CD14-positive monocyte (primary cell): ENCODE results near the gene PCDHGB7. TPM values are rescaled to one million over a fixed set of nuclear protein-coding genes. Genes with fewer than 3 reads are reported as not detected.
"Not testable (repeated sequence)": the region's sequence is repeated elsewhere in the genome, so short reads cannot be mapped to it uniquely, and the experiment has no call there.

Source experiments
- DNase-seq, 3 donors: peaks; one replicate each; pipeline ENCODE4 v3.0.0-alpha.2; 2011 to 2022
- H2AFZ ChIP-seq: 2 replicates; pipeline ENCODE4 v1.6.0; 2012; ENCODE audit warnings: mild to moderate bottlenecking, low read depth, low read length, inconsistent platforms; ENCODE audit not compliant: insufficient read depth, poor library complexity, severe bottlenecking
- H3K27ac ChIP-seq, 2 donors: 1 replicate in 1 of 2; 2 replicates in 1 of 2; pipeline ENCODE4 v1.5.1; 2012 to 2013; ENCODE audit warnings: low read length in 2 of 2, control low read depth in 1 of 2, inconsistent platforms in 1 of 2, low read depth in 1 of 2, mild to moderate bottlenecking in 1 of 2
- H3K27me3 ChIP-seq, 2 donors: one replicate each; pipeline versions ENCODE4 v1.6.0 to v1.6.1; 2011 to 2013; ENCODE audit warnings: low read length in 2 of 2; ENCODE audit not compliant: control insufficient read depth in 2 of 2, insufficient read depth in 2 of 2
- H3K36me3 ChIP-seq, 2 donors: replicated peaks in 1 of 2; 1 replicate in 1 of 2; 2 replicates in 1 of 2; pipeline versions ENCODE4 v1.5.1 to v1.6.1; 2012 to 2013; ENCODE audit warnings: low read length in 2 of 2, control low read depth in 1 of 2, inconsistent platforms in 1 of 2, mild to moderate bottlenecking in 1 of 2; ENCODE audit not compliant: insufficient read depth in 2 of 2, control insufficient read depth in 1 of 2
- H3K4me1 ChIP-seq, 2 donors: 1 replicate in 1 of 2; 2 replicates in 1 of 2; pipeline versions ENCODE4 v1.5.1 to v1.6.1; 2012 to 2013; ENCODE audit warnings: low read length in 2 of 2, control low read depth in 1 of 2, inconsistent platforms in 1 of 2, mild to moderate bottlenecking in 1 of 2, moderate library complexity in 1 of 2; ENCODE audit not compliant: insufficient read depth in 2 of 2, control insufficient read depth in 1 of 2
- H3K4me2 ChIP-seq: replicated peaks from 2 replicates; pipeline ENCODE3; 2012; ENCODE audit warnings: low read length, moderate library complexity, mild to moderate bottlenecking; ENCODE audit not compliant: poor library complexity, severe bottlenecking; ENCODE audit errors: extremely low read depth
- H3K4me3 ChIP-seq, 3 experiments: fragments of 200-600 bp in 1 of 3; sonication (generic) in 1 of 3; replicated peaks in 1 of 3; 1 replicate in 2 of 3; 2 replicates in 1 of 3; pipeline ENCODE4 v1.5.1; 2011 to 2013; ENCODE audit warnings: low read length in 3 of 3, mild to moderate bottlenecking in 3 of 3, control low read depth in 2 of 3, low read depth in 2 of 3, inconsistent platforms in 1 of 3, moderate library complexity in 1 of 3
- H3K79me2 ChIP-seq: 2 replicates; pipeline ENCODE4 v1.6.0; 2012; ENCODE audit warnings: mild to moderate bottlenecking, control low read depth, inconsistent platforms, low read length, moderate library complexity; ENCODE audit not compliant: insufficient read depth
- H3K9ac ChIP-seq: 2 replicates; pipeline ENCODE4 v1.6.0; 2017; ENCODE audit warnings: low read length, mild to moderate bottlenecking; ENCODE audit not compliant: insufficient read depth, poor library complexity, severe bottlenecking
- H3K9me3 ChIP-seq, 2 donors: replicated peaks in 1 of 2; 1 replicate in 1 of 2; 2 replicates in 1 of 2; pipeline versions ENCODE4 v1.5.1 to v1.6.1; 2012 to 2013; ENCODE audit warnings: low read length in 2 of 2, control low read depth in 1 of 2; ENCODE audit not compliant: control insufficient read depth in 1 of 2, insufficient read depth in 1 of 2
- H4K20me1 ChIP-seq: 2 replicates; pipeline ENCODE4 v1.6.0; 2012; ENCODE audit warnings: mild to moderate bottlenecking, low read length, control low read depth, moderate library complexity; ENCODE audit not compliant: insufficient read depth
- H3K27ac Mint-ChIP-seq, 7 donors: one replicate each; pipeline ENCODE4 v1.8.0; 2020; ENCODE audit warnings: mild to moderate bottlenecking in 7 of 7, mixed read lengths in 7 of 7, moderate library complexity in 6 of 7, inconsistent platforms in 2 of 7
- H3K27me3 Mint-ChIP-seq, 3 donors: one replicate each; pipeline ENCODE4 v1.8.0; 2021 to 2022; ENCODE audit warnings: low read depth in 3 of 3, mild to moderate bottlenecking in 3 of 3, mixed read lengths in 3 of 3, moderate library complexity in 3 of 3, inconsistent platforms in 1 of 3
- H3K36me3 Mint-ChIP-seq, 2 donors: one replicate each; pipeline ENCODE4 v1.8.0; 2020; ENCODE audit warnings: mixed read lengths in 2 of 2, inconsistent platforms in 1 of 2, mild to moderate bottlenecking in 1 of 2
- H3K4me1 Mint-ChIP-seq: one replicate; pipeline ENCODE4 v1.8.0; 2020; ENCODE audit warnings: mild to moderate bottlenecking, mixed read lengths
- H3K4me3 Mint-ChIP-seq, 2 donors: one replicate each; pipeline ENCODE4 v1.8.0; 2020; ENCODE audit warnings: mild to moderate bottlenecking in 2 of 2, mixed read lengths in 2 of 2, moderate library complexity in 1 of 2
- H3K9me3 Mint-ChIP-seq, 7 donors: one replicate each; pipeline ENCODE4 v1.8.0; 2020 to 2022; ENCODE audit warnings: mixed read lengths in 7 of 7, mild to moderate bottlenecking in 6 of 7, moderate library complexity in 6 of 7, inconsistent platforms in 2 of 7
- CTCF ChIP-seq: fragments of 200-600 bp; IDR thresholded peaks from one replicate; pipeline ENCODE4 v1.8.0; 2022; ENCODE audit warnings: antibody characterized with exemption, mild to moderate bottlenecking
- WGBS: methylation state at CpG from one replicate; pipeline ENCODE4 v1.1.5; 2013; ENCODE audit warnings: missing lambda C conversion rate; ENCODE audit not compliant: insufficient coverage; 5-methylcytosine and 5-hydroxymethylcytosine counted together
- intact Hi-C, 2 donors: fragments of 100-400 bp; cut with micrococcal nuclease; formaldehyde crosslinking; loops; one replicate each; pipeline versions ENCODE4 v1.15.0 to v1.15.1; 2023
- polyA plus RNA-seq, 3 donors: library from polyadenylated mRNA; depleted of rRNA in 1 of 3; unstranded in 2 of 3; stranded (reverse) in 1 of 3; fragments of 300-500 nt in 2 of 3; fragments of >200 nt in 1 of 3; fragmentation: Illumina TruSeq in 2 of 3; gene quantifications; 1 replicate in 2 of 3; 2 replicates in 1 of 3; pipeline ENCODE4 v1.2.3, GENCODE V29; 2012 to 2021

The PCDHGB7 gene
- polyA plus RNA-seq, 3 donors = 0.04 TPM; not detected in 2

GRCh38 chr5:141397756-141398551 lies 19.5 kb upstream of the PCDHGB7 start, which contains the start of gene PCDHGB5:
Gene PCDHGB5 (plus strand): TSS chr5:141397947. CDS start chr5:141398128, 181 bp downstream.
- H3K4me1 Mint-ChIP-seq, H3K79me2 ChIP-seq, H3K9ac ChIP-seq, H3K36me3 ChIP-seq, H3K27ac ChIP-seq, DNase-seq, H3K4me2 ChIP-seq, H3K4me3 ChIP-seq, H4K20me1 ChIP-seq, intact Hi-C loops, H3K4me1 ChIP-seq, H3K27ac Mint-ChIP-seq: not testable (repeated sequence)
- WGBS = 1% methylated on average over 13 of the region's 43 CpGs
- Mint-ChIP-seq H3K4me3 (peak within 1 kb of the TSS; percentile 37 to 73), H3K27me3 (peaks cover 69 to 85% (median 83%) of the 10 kb centered on the region in 3 donors), H3K36me3 (peaks cover 7 to 13% of the 10 kb centered on the region in 2 donors), H3K9me3 (peaks cover 37 to 76% (median 64%) of the 10 kb centered on the region in 7 donors)
- TF ChIP-seq CTCF = peak; percentile 49
- peak within 1 kb of the TSS; percentile 29 for H2AFZ ChIP-seq
- peaks cover 50 to 83% of the 10 kb centered on the region in 2 donors for H3K9me3 ChIP-seq
- H3K27me3 ChIP-seq = peaks cover 56 to 97% of the 10 kb centered on the region in 2 donors

GRCh38 chr5:141398608-141399007 lies 18.9 kb upstream of the PCDHGB7 start:
- Mint-ChIP-seq H3K4me1 (peaks cover 9% of the 10 kb centered on the region), H3K27ac (no peak overlapping the region), H3K27me3 (peaks cover 69 to 85% (median 83%) of the 10 kb centered on the region in 3 donors), H3K9me3 (peaks cover 37 to 76% (median 64%) of the 10 kb centered on the region in 7 donors), H3K4me3 (peak overlapping the region in 1 of 2 donors; percentile 73), H3K36me3 (peaks cover 9 to 10% of the 10 kb centered on the region in 2 donors)
- Histone ChIP-seq H3K4me1 (peaks cover 0 to 3% of the 10 kb centered on the region in 2 donors), H4K20me1 (no peaks in the 10 kb centered on the region), H3K9ac (no peak overlapping the region), H3K4me3 (no peak overlapping the region), H3K9me3 (peaks cover 50 to 83% of the 10 kb centered on the region in 2 donors), H3K27ac (no peak overlapping the region), H3K79me2 (no peaks in the 10 kb centered on the region), H3K4me2 (no peak overlapping the region), H2AFZ (no peak overlapping the region), H3K36me3 (no peaks in the 10 kb centered on the region), H3K27me3 (peaks cover 59 to 97% of the 10 kb centered on the region in 2 donors)
- WGBS = 30% methylated on average over 14 of the region's 15 CpGs
- no peak for TF ChIP-seq CTCF
- DNase-seq = no peak
- intact Hi-C loops = no loop called here
